CD4-positive, alpha-beta T cell (primary cell): Measurements from ENCODE around the gene SLC38A11. TPM values are rescaled to one million over a fixed set of nuclear protein-coding genes. Genes with fewer than 3 reads are reported as not detected.

Source experiments
- ATAC-seq: fragments of 200-7000 bp; cut with Tn5 transposase; one replicate; pipeline ENCODE4 v1.10.0; 2022; ENCODE audit warnings: mild to moderate bottlenecking; ENCODE audit not compliant: poor library complexity
- CTCF ChIA-PET: fragments of 350-600 bp; sonication (Branson Sonifier 250); formaldehyde crosslinking; loops from one replicate; lab custom pipeline; 2021; ENCODE audit warnings: antibody characterized with exemption, inconsistent platforms; lab: Charles Lee
- POLR2A ChIA-PET: fragments of 350-600 bp; sonication (Branson Sonifier 250); formaldehyde crosslinking; loops from one replicate; lab custom pipeline; 2021; ENCODE audit warnings: antibody characterized with exemption, inconsistent platforms; lab: Charles Lee
- DNase-seq, 14 experiments: peaks; one replicate each; pipeline ENCODE4 v3.0.0-alpha.2; 2013 to 2020; ENCODE audit warnings: mixed read lengths in 2 of 14
- H3K27ac ChIP-seq, 2 donors: one replicate each; pipeline versions ENCODE4 v1.5.1 to v1.7.0; 2013; ENCODE audit warnings: low read length in 2 of 2, low read depth in 1 of 2, mild to moderate bottlenecking in 1 of 2
- H3K27me3 ChIP-seq, 2 experiments: 1 replicate in 1 of 2; 2 replicates in 1 of 2; pipeline versions ENCODE4 v1.6.1 to v1.7.0; 2013; ENCODE audit warnings: low read length in 2 of 2, control low read depth in 1 of 2, mild to moderate bottlenecking in 1 of 2, moderate library complexity in 1 of 2; ENCODE audit not compliant: insufficient read depth in 2 of 2, control insufficient read depth in 1 of 2
- H3K36me3 ChIP-seq: one replicate; pipeline ENCODE4 v1.6.1; 2013; ENCODE audit warnings: low read length, control low read depth; ENCODE audit not compliant: insufficient read depth
- H3K4me1 ChIP-seq: one replicate; pipeline ENCODE4 v1.6.1; 2013; ENCODE audit warnings: low read length, control low read depth; ENCODE audit not compliant: insufficient read depth
- H3K4me3 ChIP-seq: one replicate; pipeline ENCODE4 v1.5.1; 2013; ENCODE audit warnings: mild to moderate bottlenecking, low read length, moderate library complexity
- H3K9me3 ChIP-seq, 2 experiments: 1 replicate in 1 of 2; 2 replicates in 1 of 2; pipeline versions ENCODE4 v1.6.1 to v1.7.0; 2013; ENCODE audit warnings: low read length in 2 of 2, mild to moderate bottlenecking in 2 of 2, control low read depth in 1 of 2, moderate library complexity in 1 of 2; ENCODE audit not compliant: control insufficient read depth in 1 of 2, insufficient read depth in 1 of 2
- H3K27ac Mint-ChIP-seq: one replicate; pipeline ENCODE4 v1.8.0; 2020; ENCODE audit warnings: mixed read lengths
- H3K27me3 Mint-ChIP-seq: one replicate; pipeline ENCODE4 v1.8.0; 2021; ENCODE audit warnings: mixed read lengths
- H3K36me3 Mint-ChIP-seq: one replicate; pipeline ENCODE4 v1.8.0; 2021; ENCODE audit warnings: low read depth, mixed read lengths
- H3K4me1 Mint-ChIP-seq: one replicate; pipeline ENCODE4 v1.8.0; 2021; ENCODE audit warnings: low read depth, mixed read lengths
- H3K4me3 Mint-ChIP-seq: one replicate; pipeline ENCODE4 v1.8.0; 2020; ENCODE audit warnings: mild to moderate bottlenecking, mixed read lengths
- H3K9me3 Mint-ChIP-seq: one replicate; pipeline ENCODE4 v1.8.0; 2020; ENCODE audit warnings: mixed read lengths
- intact Hi-C, 2 experiments: fragments of 100-400 bp; cut with DNase I in 1 of 2; cut with micrococcal nuclease in 1 of 2; formaldehyde crosslinking; loops; one replicate each; pipeline versions ENCODE4 v1.15.1 to v1.9.0; 2023 to 2025; cut with DNase I, micrococcal nuclease
- total RNA-seq, 174 experiments: library from RNA in 2 of 174; stranded (reverse) in 2 of 174; gene quantifications; one replicate each; pipeline ENCODE4 v1.2.3 and lab custom pipeline; 2021 to 2026
- TF ChIP-seq, protein P1 (sequence below): fragments of 200-600 bp; IDR thresholded peaks from one replicate; pipeline ENCODE4 v1.8.0; 2022; ENCODE audit warnings: antibody characterized with exemption, mild to moderate bottlenecking

SLC38A11 gene
- total RNA-seq, 2 experiments from 2014 or later = not detected

DNA sequence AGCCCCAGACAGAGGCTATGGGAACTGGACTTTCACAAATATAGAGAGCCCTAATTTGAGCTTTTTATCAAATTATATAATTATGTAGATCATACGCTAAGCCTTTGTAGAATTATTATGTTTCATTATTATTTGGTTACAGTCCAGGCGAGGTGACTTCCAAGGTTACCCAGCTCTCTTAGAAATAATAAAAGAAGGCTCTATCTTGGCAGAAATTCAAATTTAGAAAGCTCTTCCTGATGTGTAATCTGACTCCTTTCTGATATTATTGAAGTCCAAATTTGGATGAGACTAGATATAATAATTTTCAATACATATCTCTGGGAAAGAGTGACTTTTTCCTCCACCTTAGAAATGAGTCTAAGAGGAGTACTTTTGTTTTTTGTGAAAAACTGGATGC, 4.8 kb upstream of the SLC38A11 start:
- TF ChIP-seq, protein P1, sequence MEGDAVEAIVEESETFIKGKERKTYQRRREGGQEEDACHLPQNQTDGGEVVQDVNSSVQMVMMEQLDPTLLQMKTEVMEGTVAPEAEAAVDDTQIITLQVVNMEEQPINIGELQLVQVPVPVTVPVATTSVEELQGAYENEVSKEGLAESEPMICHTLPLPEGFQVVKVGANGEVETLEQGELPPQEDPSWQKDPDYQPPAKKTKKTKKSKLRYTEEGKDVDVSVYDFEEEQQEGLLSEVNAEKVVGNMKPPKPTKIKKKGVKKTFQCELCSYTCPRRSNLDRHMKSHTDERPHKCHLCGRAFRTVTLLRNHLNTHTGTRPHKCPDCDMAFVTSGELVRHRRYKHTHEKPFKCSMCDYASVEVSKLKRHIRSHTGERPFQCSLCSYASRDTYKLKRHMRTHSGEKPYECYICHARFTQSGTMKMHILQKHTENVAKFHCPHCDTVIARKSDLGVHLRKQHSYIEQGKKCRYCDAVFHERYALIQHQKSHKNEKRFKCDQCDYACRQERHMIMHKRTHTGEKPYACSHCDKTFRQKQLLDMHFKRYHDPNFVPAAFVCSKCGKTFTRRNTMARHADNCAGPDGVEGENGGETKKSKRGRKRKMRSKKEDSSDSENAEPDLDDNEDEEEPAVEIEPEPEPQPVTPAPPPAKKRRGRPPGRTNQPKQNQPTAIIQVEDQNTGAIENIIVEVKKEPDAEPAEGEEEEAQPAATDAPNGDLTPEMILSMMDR = no peak
- ChIA-PET CTCF (no interaction called here), POLR2A (no interaction called here)
- Mint-ChIP-seq H3K4me1 (no peaks in the 10 kb centered on the region), H3K9me3 (no peaks in the 10 kb centered on the region), H3K36me3 (no peaks in the 10 kb centered on the region), H3K27ac (no peak overlapping the region), H3K4me3 (no peak overlapping the region), H3K27me3 (peaks cover 5% of the 10 kb centered on the region)
- no peak overlapping the region for H3K4me3 ChIP-seq
- no peaks in the 10 kb centered on the region for H3K4me1 ChIP-seq
- H3K27ac ChIP-seq = no peak overlapping the region
- DNase-seq (no peak), ATAC-seq (no peak)
- peaks cover 0 to 1% of the 10 kb centered on the region in 2 experiments for H3K9me3 ChIP-seq
- intact Hi-C loops = no loop called here
- H3K36me3 ChIP-seq = no peaks in the 10 kb centered on the region
- peaks cover 0 to under 1% of the 10 kb centered on the region in 2 experiments for H3K27me3 ChIP-seq

- ChIA-PET POLR2A (no interaction called here), CTCF (no interaction called here)
- TF ChIP-seq, protein P1 = no peak
- Mint-ChIP-seq H3K36me3 (no peaks in the 10 kb centered on the region), H3K9me3 (no peaks in the 10 kb centered on the region), H3K27ac (no peak overlapping the region), H3K4me3 (no peak overlapping the region), H3K4me1 (no peaks in the 10 kb centered on the region), H3K27me3 (peaks cover 27% of the 10 kb centered on the region)
- peaks cover 0 to 12% of the 10 kb centered on the region in 2 experiments for H3K27me3 ChIP-seq
- H3K36me3 ChIP-seq = no peaks in the 10 kb centered on the region
- H3K9me3 ChIP-seq = peaks cover 0 to 3% of the 10 kb centered on the region in 2 experiments
- H3K27ac ChIP-seq = no peak overlapping the region
- intact Hi-C loops = no loop called here
- H3K4me3 ChIP-seq = no peak overlapping the region
- no peaks in the 10 kb centered on the region for H3K4me1 ChIP-seq
- ATAC-seq = no peak
- no peak for DNase-seq
Measured at GRCh38 chr2:164954186-164954585, 1.1 kb downstream of the SLC38A11 start.

DNA sequence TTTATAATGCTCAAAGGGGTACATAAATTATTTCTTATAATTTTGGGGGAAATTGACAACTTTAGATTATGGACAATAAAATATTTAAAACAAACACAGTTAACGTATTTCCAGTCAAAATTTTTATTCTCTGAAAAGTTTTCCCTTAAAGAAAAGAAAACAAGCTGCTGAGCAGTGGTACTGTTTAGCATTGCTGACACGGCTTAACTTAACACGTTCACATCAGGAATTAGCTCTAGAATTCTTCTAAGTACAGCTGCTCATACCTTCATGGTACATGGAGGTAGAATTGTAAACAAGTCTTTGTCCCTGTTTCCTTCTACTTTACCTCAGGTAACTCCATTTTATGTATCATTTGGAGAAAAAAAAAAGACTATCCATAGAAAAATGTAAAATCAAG, 2.0 kb downstream of the SLC38A11 start:
- Mint-ChIP-seq H3K4me1 (no peaks in the 10 kb centered on the region), H3K27ac (no peak overlapping the region), H3K4me3 (no peak overlapping the region), H3K36me3 (no peaks in the 10 kb centered on the region), H3K27me3 (peaks cover 27% of the 10 kb centered on the region), H3K9me3 (no peaks in the 10 kb centered on the region)
- DNase-seq (no peak), ATAC-seq (no peak)
- CTCF ChIA-PET = no interaction called here
- TF ChIP-seq, protein P1 = no peak
- H3K4me3 ChIP-seq = no peak overlapping the region
- POLR2A ChIA-PET = no interaction called here
- no peak overlapping the region for H3K27ac ChIP-seq
- H3K36me3 ChIP-seq = no peaks in the 10 kb centered on the region
- intact Hi-C loops = no loop called here
- peaks cover 0 to 12% of the 10 kb centered on the region in 2 experiments for H3K27me3 ChIP-seq
- H3K9me3 ChIP-seq = peaks cover 0 to 3% of the 10 kb centered on the region in 2 experiments
- H3K4me1 ChIP-seq = no peaks in the 10 kb centered on the region
